Activated T-helper 1 cell treated with anti-CD3 and anti-CD28 coated beads, Interleukin-12 subunit alpha, Interleukin-12 subunit beta, Interleukin-2, Interleukin-4 antibody, amounts not matched to agents 30 ng/mL and 10 ng/mL and 1 ng/mL, durations not matched to agents 14 hours and 24 hours and 36 hours (primary cell): ENCODE results near the gene TMEM62. TPM values are rescaled to one million over a fixed set of nuclear protein-coding genes. Genes with fewer than 3 reads are reported as not detected.
"Not testable (repeated sequence)": the region's sequence is repeated elsewhere in the genome, so short reads cannot be mapped to it uniquely, and the experiment has no call there.

ENCODE experiments used
- DNase-seq: peaks from one replicate; pipeline ENCODE4 v3.0.0; 2021; ENCODE audit warnings: low spot score
- H3K27ac Mint-ChIP-seq: one replicate; pipeline ENCODE4 v1.8.0; 2021; ENCODE audit warnings: mild to moderate bottlenecking, mixed read lengths
- H3K27me3 Mint-ChIP-seq: one replicate; pipeline ENCODE4 v1.8.0; 2022; ENCODE audit warnings: mild to moderate bottlenecking, moderate library complexity, mixed read lengths; ENCODE audit not compliant: insufficient read depth
- H3K36me3 Mint-ChIP-seq: one replicate; pipeline ENCODE4 v1.8.0; 2021; ENCODE audit warnings: low read depth, mixed read lengths
- H3K4me1 Mint-ChIP-seq: one replicate; pipeline ENCODE4 v1.8.0; 2021; ENCODE audit warnings: low read depth, mixed read lengths
- H3K4me3 Mint-ChIP-seq: one replicate; pipeline ENCODE4 v1.8.0; 2021; ENCODE audit warnings: mild to moderate bottlenecking, moderate library complexity, mixed read lengths
- H3K9me3 Mint-ChIP-seq: one replicate; pipeline ENCODE4 v1.8.0; 2021; ENCODE audit warnings: mixed read lengths
- intact Hi-C: fragments of 100-400 bp; cut with micrococcal nuclease; formaldehyde crosslinking; loops from one replicate; pipeline ENCODE4 v1.15.1; 2024
- total RNA-seq: library from RNA; stranded (reverse); gene quantifications from 2 replicates; pipeline ENCODE4 v1.2.3, GENCODE V29; 2022

The TMEM62 gene
- total RNA-seq, 1 donor from 2014 or later = 18.6 TPM

GRCh38 chr15:43167261-43167660, 33.9 kb downstream of the TMEM62 start:
- H3K36me3 Mint-ChIP-seq = peaks cover 27% of the 10 kb centered on the region
- H3K4me1 Mint-ChIP-seq, DNase-seq, intact Hi-C loops, H3K4me3 Mint-ChIP-seq, H3K27me3 Mint-ChIP-seq, H3K27ac Mint-ChIP-seq, H3K9me3 Mint-ChIP-seq: not testable (repeated sequence)

- Mint-ChIP-seq H3K27me3 (no peaks in the 10 kb centered on the region), H3K4me1 (peaks cover 4% of the 10 kb centered on the region), H3K36me3 (peaks cover 31% of the 10 kb centered on the region), H3K4me3 (no peak overlapping the region), H3K9me3 (no peaks in the 10 kb centered on the region), H3K27ac (no peak overlapping the region)
- intact Hi-C loops = no loop called here
- no peak for DNase-seq
These were observed 35.1 kb downstream of the TMEM62 start for GRCh38 chr15:43168192-43169107.

GRCh38 chr15:43169888-43170287, 36.5 kb downstream of the TMEM62 start:
- no peak for DNase-seq
- Mint-ChIP-seq H3K36me3 (peaks cover 33% of the 10 kb centered on the region), H3K27me3 (no peaks in the 10 kb centered on the region)

GRCh38 chr15:43175656-43176309, 42.4 kb downstream of the TMEM62 start:
- H3K27me3 Mint-ChIP-seq, intact Hi-C loops, DNase-seq, H3K9me3 Mint-ChIP-seq, H3K4me3 Mint-ChIP-seq, H3K4me1 Mint-ChIP-seq, H3K27ac Mint-ChIP-seq: not testable (repeated sequence)
- H3K36me3 Mint-ChIP-seq = peaks cover 39% of the 10 kb centered on the region

More at GRCh38 chr15:43169888-43170287, 36.5 kb downstream of the TMEM62 start:
- H3K4me1 Mint-ChIP-seq = peaks cover 4% of the 10 kb centered on the region
- intact Hi-C loops = no loop called here
- no peaks in the 10 kb centered on the region for H3K9me3 Mint-ChIP-seq
- H3K27ac Mint-ChIP-seq = no peak overlapping the region
- no peak overlapping the region for H3K4me3 Mint-ChIP-seq

- peaks cover 43% of the 10 kb centered on the region for H3K36me3 Mint-ChIP-seq
- H3K4me3 Mint-ChIP-seq, intact Hi-C loops: not testable (repeated sequence)
These were observed 43.8 kb downstream of the TMEM62 start for GRCh38 chr15:43177147-43177546.

GRCh38 chr15:43183270-43183669, 49.9 kb downstream of the TMEM62 start:
- no peak for DNase-seq
- intact Hi-C loops = no loop called here

More at GRCh38 chr15:43177147-43177546, 43.8 kb downstream of the TMEM62 start:
- H3K4me1 Mint-ChIP-seq, H3K27ac Mint-ChIP-seq, H3K9me3 Mint-ChIP-seq, H3K27me3 Mint-ChIP-seq, DNase-seq: not testable (repeated sequence)

GRCh38 chr15:43184407-43185124, 51.2 kb downstream of the TMEM62 start:
- no peak for DNase-seq

More at GRCh38 chr15:43183270-43183669, 49.9 kb downstream of the TMEM62 start:
- Mint-ChIP-seq H3K9me3 (no peaks in the 10 kb centered on the region), H3K4me3 (no peak overlapping the region), H3K36me3 (peaks cover 37% of the 10 kb centered on the region), H3K27me3 (no peaks in the 10 kb centered on the region), H3K4me1 (peaks cover 22% of the 10 kb centered on the region), H3K27ac (no peak overlapping the region)

GRCh38 chr15:43185157-43186002, 52.0 kb downstream of the TMEM62 start, which contains the start of gene CCNDBP1:
CCNDBP1 (plus strand) TSS chr15:43185403; CDS start chr15:43185499, 96 bp downstream.
- peaks cover 35% of the 10 kb centered on the region for H3K36me3 Mint-ChIP-seq
- intact Hi-C loops = loop anchor here (1.0 to 5.0 kb wide), 7 partner anchors 52 to 325 kb away; partner anchors contain the start of genes LCMT2, TMEM62, TP53BP1 and TUBGCP4
- peak within 1 kb of the TSS; percentile 92 for H3K27ac Mint-ChIP-seq
- H3K4me1 Mint-ChIP-seq = peaks cover 31% of the 10 kb centered on the region
- H3K9me3 Mint-ChIP-seq = no peaks in the 10 kb centered on the region
- DNase-seq = peak; percentile 88
- H3K4me3 Mint-ChIP-seq = peak within 1 kb of the TSS; percentile 96
- no peaks in the 10 kb centered on the region for H3K27me3 Mint-ChIP-seq

More at GRCh38 chr15:43184407-43185124, 51.2 kb downstream of the TMEM62 start:
- peaks cover 29% of the 10 kb centered on the region for H3K4me1 Mint-ChIP-seq
- H3K36me3 Mint-ChIP-seq = peaks cover 36% of the 10 kb centered on the region
- H3K9me3 Mint-ChIP-seq = no peaks in the 10 kb centered on the region
- intact Hi-C loops = loop anchor here (1.0 to 5.0 kb wide), 7 partner anchors 51 to 326 kb away; partner anchors contain the start of genes LCMT2, TMEM62, TP53BP1 and TUBGCP4
- H3K27me3 Mint-ChIP-seq = no peaks in the 10 kb centered on the region
- peak overlapping the region; percentile 90 for H3K27ac Mint-ChIP-seq
- peak overlapping the region; percentile 96 for H3K4me3 Mint-ChIP-seq

- no peak for DNase-seq
- Mint-ChIP-seq H3K27ac (peak overlapping the region; percentile 92), H3K4me3 (peak overlapping the region; percentile 96), H3K27me3 (no peaks in the 10 kb centered on the region), H3K9me3 (no peaks in the 10 kb centered on the region), H3K4me1 (peaks cover 31% of the 10 kb centered on the region), H3K36me3 (peaks cover 36% of the 10 kb centered on the region)
- intact Hi-C loops = loop anchor here (5.0 kb wide), 2 partner anchors 186 to 306 kb away; partner anchors contain the start of genes TP53BP1, TUBGCP4 and ZSCAN29
These were observed 52.6 kb downstream of the TMEM62 start for GRCh38 chr15:43186003-43186353.

- DNase-seq = no peak
- Mint-ChIP-seq H3K4me3 (peak overlapping the region; percentile 80), H3K27me3 (no peaks in the 10 kb centered on the region), H3K9me3 (no peaks in the 10 kb centered on the region), H3K4me1 (peaks cover 31% of the 10 kb centered on the region), H3K36me3 (peaks cover 35% of the 10 kb centered on the region), H3K27ac (peak overlapping the region; percentile 49)
- intact Hi-C loops = loop anchor here (1.0 to 5.0 kb wide), 5 partner anchors 17 to 305 kb away; partner anchors contain the start of genes TP53BP1, TUBGCP4 and ZSCAN29
These were observed 54.3 kb downstream of the TMEM62 start for GRCh38 chr15:43187544-43188155.

- no peak overlapping the region for H3K4me3 Mint-ChIP-seq
- H3K27me3 Mint-ChIP-seq = no peaks in the 10 kb centered on the region
- no peaks in the 10 kb centered on the region for H3K9me3 Mint-ChIP-seq
These were observed 55.9 kb downstream of the TMEM62 start for GRCh38 chr15:43189296-43189695.

More at GRCh38 chr15:43189296-43189695, 55.9 kb downstream of the TMEM62 start:
- H3K4me1 Mint-ChIP-seq = peaks cover 31% of the 10 kb centered on the region
- peaks cover 34% of the 10 kb centered on the region for H3K36me3 Mint-ChIP-seq
- no peak for DNase-seq
- peak overlapping the region; percentile 46 for H3K27ac Mint-ChIP-seq
- intact Hi-C loops = loop anchor here (5.0 kb wide), 2 partner anchors 183 to 303 kb away; partner anchors contain the start of genes TP53BP1, TUBGCP4 and ZSCAN29
